ENCODE results near the gene B3GNT7. TPM values are rescaled to one million over a fixed set of nuclear protein-coding genes. Genes with fewer than 3 reads are reported as not detected.

Gene B3GNT7
- total RNA-seq, 1 experiment from 2014 or later, result 6.1 TPM

DNA sequence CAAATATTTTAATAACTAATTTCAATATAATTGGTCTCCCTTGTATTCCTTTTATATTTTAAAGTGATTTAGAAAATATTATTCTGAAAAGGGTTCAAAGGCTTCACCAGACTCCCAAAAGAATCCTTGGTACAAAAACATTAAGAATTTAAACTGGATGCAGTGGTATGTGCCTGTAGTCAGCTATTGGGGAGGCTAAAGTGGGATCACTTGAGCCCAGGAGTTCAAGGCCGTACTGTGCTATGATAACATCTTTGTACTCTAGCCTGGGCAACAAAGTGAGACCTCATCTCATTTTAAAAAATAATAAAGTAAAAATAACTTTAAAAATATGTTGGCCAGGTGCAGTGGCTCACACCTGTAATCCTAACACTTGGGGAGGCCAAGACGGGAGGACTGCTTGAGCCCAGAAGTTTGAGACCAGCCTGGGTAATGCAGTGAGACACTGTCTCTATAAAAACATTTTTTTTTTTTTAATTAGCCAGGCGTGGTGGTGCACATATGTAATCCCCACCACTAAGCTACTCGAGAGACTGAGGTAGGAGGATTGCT, 54.1 kb downstream of the B3GNT7 start:
- Histone ChIP-seq H3K27ac (ENCODE audit: low read depth, low read length) (no peak overlapping the region), H3K9me2 (ENCODE audit: insufficient read depth) (no peaks in the 10 kb centered on the region), H3K36me3 (ENCODE audit: control insufficient read depth in 1 of 2, insufficient read depth in 2 of 2, low read length in 2 of 2) (peaks cover 9 to 16% of the 10 kb centered on the region in 2 experiments; a peak in 3 of 4 replicates), H3K4me1 (ENCODE audit: control insufficient read depth in 1 of 2, insufficient read depth in 2 of 2, low read length in 2 of 2) (no peaks in the 10 kb centered on the region), H3K4me3 (replicated peaks in 1 of 2; ENCODE audit: low read depth in 1 of 2, low read length in 2 of 2) (no peak overlapping the region), H4K20me1 (ENCODE audit: insufficient read depth) (peaks cover 4% of the 10 kb centered on the region; the same call in 1 of the 2 replicates), H3K9ac (ENCODE audit: low read length) (no peak overlapping the region), H3K4me2 (ENCODE audit: low read length) (no peak overlapping the region), H2AFZ (ENCODE audit: low read depth, low read length, poor library complexity, severe bottlenecking) (no peak overlapping the region), H3K79me2 (ENCODE audit: insufficient read depth, low read length) (no peaks in the 10 kb centered on the region), H3K27me3 (ENCODE audit: insufficient read depth, low read length) (no peaks in the 10 kb centered on the region), H3K9me3 (ENCODE audit: control insufficient read depth in 1 of 2, insufficient read depth in 1 of 2, low read depth in 1 of 2, low read length in 2 of 2) (no peaks in the 10 kb centered on the region)
- no TSS peak for BruUV-seq (replicated peaks)
- intact Hi-C loops (cut with micrococcal nuclease), result loop anchor here (1.0 kb wide), 1 partner anchor 345 kb away; no protein-coding TSS in a partner anchor
- DNase-seq (ENCODE audit: low read depth, low spot score) (no peak), ATAC-seq (no peak)
- POLR2A ChIA-PET, result no interaction called here
- CTCF ChIA-PET, result no interaction called here
- TF ChIP-seq EGR1 (IDR thresholded peaks at IDR 0.05; ENCODE audit: low read depth), result no peak
- TF ChIP-seq RAD21 (IDR thresholded peaks at IDR 0.05; ENCODE audit: low read depth), result no peak
- TF ChIP-seq JUND (IDR thresholded peaks at IDR 0.05), result no peak
- no peak for TF ChIP-seq ZNF274 (IDR thresholded peaks at IDR 0.05; ENCODE audit: low read depth, low read length)
- TF ChIP-seq SIN3A (IDR thresholded peaks at IDR 0.05; ENCODE audit: low read depth), result no peak
- TF ChIP-seq, protein P1, sequence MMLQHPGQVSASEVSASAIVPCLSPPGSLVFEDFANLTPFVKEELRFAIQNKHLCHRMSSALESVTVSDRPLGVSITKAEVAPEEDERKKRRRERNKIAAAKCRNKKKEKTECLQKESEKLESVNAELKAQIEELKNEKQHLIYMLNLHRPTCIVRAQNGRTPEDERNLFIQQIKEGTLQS (IDR thresholded peaks at IDR 0.05), result no peak
- no peak for TF ChIP-seq ZFX (IDR thresholded peaks at IDR 0.05)
- TF ChIP-seq SP1 (IDR thresholded peaks at IDR 0.05; ENCODE audit: low read depth), result no peak
- no peak for TF ChIP-seq ELF1 (IDR thresholded peaks at IDR 0.05; ENCODE audit: borderline replicate concordance, low read depth)
- TF ChIP-seq EZH2 (IDR thresholded peaks at IDR 0.05), result no peak
- TF ChIP-seq CBX3 (IDR thresholded peaks at IDR 0.05; ENCODE audit: low read depth), result no peak
- TF ChIP-seq SRF (IDR thresholded peaks at IDR 0.05; ENCODE audit: low read depth), result no peak
- no peak for TF ChIP-seq CEBPB (IDR thresholded peaks at IDR 0.05; ENCODE audit: low read depth)
- TF ChIP-seq POLR2A (IDR thresholded peaks at IDR 0.05; ENCODE audit: borderline replicate concordance, extremely low read depth, insufficient read depth, insufficient read length), result no peak
- no peak for TF ChIP-seq TCF7L2 (IDR thresholded peaks at IDR 0.05; ENCODE audit: borderline replicate concordance, extremely low read depth, insufficient read depth, insufficient read length)
- no peak for TF ChIP-seq YY1 (IDR thresholded peaks at IDR 0.05; ENCODE audit: extremely low read depth, insufficient replicate concordance, low read depth, low read length)
- no peak for TF ChIP-seq EZH2phosphoT487 (IDR thresholded peaks at IDR 0.05; ENCODE audit: borderline replicate concordance)
- TF ChIP-seq, protein P2, sequence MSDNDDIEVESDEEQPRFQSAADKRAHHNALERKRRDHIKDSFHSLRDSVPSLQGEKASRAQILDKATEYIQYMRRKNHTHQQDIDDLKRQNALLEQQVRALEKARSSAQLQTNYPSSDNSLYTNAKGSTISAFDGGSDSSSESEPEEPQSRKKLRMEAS (IDR thresholded peaks at IDR 0.05), result no peak
- RAD21 ChIA-PET (ENCODE audit: low non-redundant PET in 1 of 2, low total read pairs in 2 of 2, uncharacterized antibody in 2 of 2, unreplicated experiment in 2 of 2), result no interaction called here
